Measurements from ENCODE around the gene CFAP410. TPM values are rescaled to one million over a fixed set of nuclear protein-coding genes. Genes with fewer than 3 reads are reported as not detected.
"Not testable (repeated sequence)": the region's sequence is repeated elsewhere in the genome, so short reads cannot be mapped to it uniquely, and the experiment has no call there.

Gene CFAP410
- total RNA-seq, 1 donor from 2014 or later = 15.2 TPM

DNA sequence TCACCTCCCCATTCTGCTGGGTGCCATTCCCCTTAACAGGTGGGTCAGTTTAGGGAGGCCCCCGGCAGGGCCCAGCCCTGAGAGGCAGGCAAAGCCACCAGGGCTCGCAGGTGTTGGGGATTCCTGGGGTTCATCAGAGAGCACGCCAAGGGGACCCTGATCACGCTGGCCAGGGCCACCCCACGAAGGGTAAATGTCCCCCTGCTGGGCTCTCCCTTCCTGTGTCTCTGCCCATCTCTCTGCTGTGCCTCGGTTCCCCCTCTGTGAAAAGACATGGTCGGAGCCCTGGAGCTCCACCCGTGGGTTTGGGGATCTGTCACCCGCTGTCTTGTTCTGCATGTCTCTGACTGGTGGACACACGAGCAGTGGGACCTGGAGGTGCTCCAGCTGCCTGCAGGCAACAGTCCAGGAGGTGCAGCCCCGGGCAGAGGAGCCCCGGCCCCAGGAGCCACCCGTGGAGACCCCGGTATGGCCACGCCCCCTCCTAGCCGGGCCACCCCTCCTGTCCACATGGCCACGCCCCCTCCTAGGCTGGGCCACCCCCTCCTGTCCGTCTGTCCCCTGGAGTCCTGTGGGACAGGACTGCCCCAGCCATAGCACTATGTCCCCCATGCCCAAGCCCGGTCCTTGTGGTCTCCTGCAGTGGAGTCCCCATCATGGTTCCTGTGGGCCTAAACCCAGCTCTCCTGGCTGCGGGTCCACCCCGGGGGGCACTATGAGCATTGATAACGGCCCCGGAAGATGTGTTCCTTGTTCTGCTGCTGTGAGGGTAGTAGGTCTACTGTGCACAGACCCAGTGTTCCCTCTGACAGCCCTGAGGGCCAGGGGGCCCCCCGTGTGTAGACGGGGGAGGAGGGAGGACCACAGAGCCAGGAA lies 47.0 kb downstream of the CFAP410 start:
- intact Hi-C loops (cut with micrococcal nuclease) = no loop called here
- no peaks in the 10 kb centered on the region for H3K9me3 Mint-ChIP-seq
- no peaks in the 10 kb centered on the region for H3K36me3 Mint-ChIP-seq (ENCODE audit: low read depth)
- no peaks in the 10 kb centered on the region for H3K27me3 Mint-ChIP-seq (ENCODE audit: low read depth)
- H3K27ac Mint-ChIP-seq = no peak overlapping the region
- no peaks in the 10 kb centered on the region for H3K4me1 Mint-ChIP-seq (ENCODE audit: low read depth)
- no peak for DNase-seq (ENCODE audit: low spot score)
- H3K4me3 Mint-ChIP-seq (ENCODE audit: low read depth) = peak overlapping the region; percentile 55

DNA sequence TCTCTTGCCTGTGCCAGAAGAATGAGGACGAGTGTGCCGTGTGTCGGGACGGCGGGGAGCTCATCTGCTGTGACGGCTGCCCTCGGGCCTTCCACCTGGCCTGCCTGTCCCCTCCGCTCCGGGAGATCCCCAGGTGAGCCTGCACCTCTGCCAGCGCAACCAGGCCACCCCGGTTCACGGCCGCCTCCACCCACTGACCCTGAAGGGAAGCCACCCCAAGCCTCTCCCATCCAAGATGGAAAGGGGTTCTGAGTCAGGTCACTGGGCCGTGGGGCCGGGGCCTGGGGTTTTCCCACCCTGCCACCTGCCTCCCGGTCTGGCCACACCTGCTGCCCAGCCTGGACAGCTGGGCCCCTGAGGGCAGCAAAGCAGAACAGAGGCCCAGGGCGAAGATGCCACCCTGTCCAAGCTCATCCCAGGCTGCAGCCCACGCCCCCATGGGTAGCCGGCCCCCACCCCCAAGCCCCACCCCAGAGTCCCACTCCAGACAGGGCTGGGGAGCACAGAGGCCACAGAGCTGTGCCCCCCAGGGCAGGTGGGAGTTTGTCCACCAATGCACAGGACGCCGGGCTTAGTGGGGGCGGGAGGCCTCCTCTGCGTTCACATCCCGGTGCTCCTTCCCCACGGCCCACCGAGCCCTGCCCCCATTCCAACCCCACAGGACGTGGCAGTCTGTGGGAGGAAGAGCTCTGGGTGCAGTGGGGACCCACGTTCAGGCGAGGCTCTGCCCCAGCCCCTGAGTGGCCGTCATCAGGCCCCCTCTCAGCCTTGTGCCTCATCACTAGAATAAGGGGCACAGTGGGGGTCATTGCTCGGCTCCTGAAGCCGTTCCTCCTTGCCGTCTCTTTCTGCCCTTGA lies 47.9 kb downstream of the CFAP410 start:
- no peak for DNase-seq (ENCODE audit: low spot score)
- intact Hi-C loops (cut with micrococcal nuclease) = no loop called here
- no peaks in the 10 kb centered on the region for H3K9me3 Mint-ChIP-seq

DNA sequence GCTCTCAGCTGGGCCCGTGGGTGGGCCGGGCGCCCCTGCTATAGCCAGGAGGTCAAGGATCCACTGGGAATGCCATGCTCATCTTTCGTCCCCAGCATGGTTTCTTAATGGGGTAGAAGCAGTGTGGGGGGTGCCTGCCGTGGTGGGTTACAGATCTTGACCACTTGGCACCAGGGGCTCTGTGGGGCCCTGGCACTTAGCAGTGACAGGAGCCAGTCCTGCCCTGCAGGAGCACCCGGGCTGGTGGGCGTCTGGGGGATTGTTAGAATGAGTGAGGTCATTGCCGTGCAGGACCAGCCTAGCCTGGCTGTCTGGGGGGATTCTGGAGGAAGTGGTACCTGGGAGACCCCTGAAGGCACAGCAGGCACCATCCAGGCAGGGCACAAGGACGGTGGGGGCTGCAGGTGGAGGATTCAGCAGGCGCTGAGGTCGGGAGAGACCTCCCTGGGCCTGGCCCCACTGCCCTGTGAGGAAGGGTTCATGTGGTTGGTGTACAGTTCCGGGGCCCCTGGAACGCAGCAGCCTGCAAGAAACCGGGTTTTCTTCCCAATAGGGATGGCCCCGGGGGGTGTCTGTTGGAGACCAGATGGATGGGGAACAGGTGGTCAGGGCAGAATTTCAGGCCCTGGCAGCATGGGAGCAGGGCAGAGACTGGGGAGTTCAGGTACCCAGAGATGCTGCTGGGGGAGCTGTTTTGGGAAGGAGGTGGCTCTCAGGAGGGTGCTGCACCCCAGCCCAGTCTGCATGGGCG lies 48.7 kb downstream of the CFAP410 start:
- Mint-ChIP-seq H3K4me1 (ENCODE audit: low read depth) (no peaks in the 10 kb centered on the region), H3K27ac (no peak overlapping the region), H3K4me3 (ENCODE audit: low read depth) (no peak overlapping the region), H3K9me3 (no peaks in the 10 kb centered on the region), H3K36me3 (ENCODE audit: low read depth) (no peaks in the 10 kb centered on the region), H3K27me3 (ENCODE audit: low read depth) (no peaks in the 10 kb centered on the region)
- intact Hi-C loops (cut with micrococcal nuclease) = no loop called here
- no peak for DNase-seq (ENCODE audit: low spot score)

More for the DNA sequence above, 47.9 kb downstream of the CFAP410 start:
- Mint-ChIP-seq H3K4me1 (ENCODE audit: low read depth) (no peaks in the 10 kb centered on the region), H3K27ac (no peak overlapping the region), H3K36me3 (ENCODE audit: low read depth) (no peaks in the 10 kb centered on the region), H3K4me3 (ENCODE audit: low read depth) (no peak overlapping the region), H3K27me3 (ENCODE audit: low read depth) (no peaks in the 10 kb centered on the region)

DNA sequence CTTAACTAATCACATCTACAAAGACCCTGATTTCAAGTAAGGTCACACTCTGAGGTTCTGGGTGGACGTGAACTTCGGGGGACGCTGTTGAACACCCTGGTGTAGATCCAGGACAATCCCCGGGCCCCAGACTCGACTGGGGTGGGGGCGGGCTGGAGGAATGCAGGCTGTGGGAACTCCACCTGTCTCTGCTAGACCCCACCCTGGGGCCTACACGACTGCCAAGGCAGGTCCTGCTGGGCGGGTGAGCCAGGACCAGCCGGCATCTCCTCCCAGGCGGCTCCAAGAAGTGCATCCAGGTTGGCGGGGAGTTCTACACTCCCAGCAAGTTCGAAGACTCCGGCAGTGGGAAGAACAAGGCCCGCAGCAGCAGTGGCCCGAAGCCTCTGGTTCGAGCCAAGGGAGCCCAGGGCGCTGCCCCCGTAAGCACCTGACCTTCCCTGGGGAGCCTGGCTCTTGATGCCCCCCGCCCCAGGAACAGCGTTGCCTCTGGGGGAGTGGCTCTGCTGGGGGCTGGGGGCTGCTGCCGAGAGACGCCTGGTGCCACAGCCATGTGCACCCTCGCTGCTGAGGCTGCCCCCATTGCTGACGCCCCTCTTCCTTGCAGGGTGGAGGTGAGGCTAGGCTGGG lies 49.7 kb downstream of the CFAP410 start:
- intact Hi-C loops (cut with micrococcal nuclease) = no loop called here
- H3K4me3 Mint-ChIP-seq (ENCODE audit: low read depth) = no peak overlapping the region
- no peak overlapping the region for H3K27ac Mint-ChIP-seq
- H3K4me1 Mint-ChIP-seq (ENCODE audit: low read depth) = no peaks in the 10 kb centered on the region
- no peaks in the 10 kb centered on the region for H3K36me3 Mint-ChIP-seq (ENCODE audit: low read depth)
- H3K27me3 Mint-ChIP-seq (ENCODE audit: low read depth) = no peaks in the 10 kb centered on the region
- DNase-seq (ENCODE audit: low spot score) = no peak
- no peaks in the 10 kb centered on the region for H3K9me3 Mint-ChIP-seq

DNA sequence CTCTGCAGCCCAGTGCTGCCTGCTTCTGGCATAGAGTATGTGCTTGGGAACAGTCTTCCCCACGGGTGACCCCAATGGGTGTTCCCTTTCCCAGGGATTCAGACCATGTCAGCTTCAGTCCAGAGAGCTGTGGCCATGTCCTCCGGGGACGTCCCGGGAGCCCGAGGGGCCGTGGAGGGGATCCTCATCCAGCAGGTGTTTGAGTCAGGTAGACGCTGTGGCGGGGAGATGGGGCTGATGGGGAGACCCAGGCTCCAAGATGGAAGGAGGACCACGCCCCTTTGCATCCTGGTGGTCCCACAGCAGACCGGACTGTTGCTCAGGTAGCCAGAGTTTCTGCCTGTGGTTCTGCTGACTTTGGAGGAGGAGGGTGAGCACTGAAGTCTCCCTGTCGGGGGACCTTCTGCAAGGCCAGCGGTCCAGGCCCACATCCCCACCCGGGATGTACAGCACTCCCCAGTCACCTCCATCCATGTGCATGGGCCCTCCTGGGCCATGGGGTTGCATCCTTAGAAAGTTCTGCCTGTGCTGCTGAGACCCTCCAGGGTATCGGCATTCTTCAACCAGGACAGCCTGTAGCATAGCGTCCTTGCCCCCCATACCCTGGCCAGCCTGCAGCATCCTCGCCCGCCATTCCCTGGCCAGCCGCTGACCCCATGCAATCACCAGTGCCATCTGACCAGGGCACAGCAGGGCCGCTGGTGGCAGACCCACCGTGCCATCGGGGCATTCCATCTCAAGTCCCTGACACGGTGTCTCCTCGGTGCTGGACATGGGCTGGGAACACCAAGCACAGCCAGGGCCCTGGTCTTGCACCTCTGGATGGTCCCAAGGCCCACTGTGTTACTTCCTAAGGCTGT lies 50.7 kb downstream of the CFAP410 start:
- no peaks in the 10 kb centered on the region for H3K4me1 Mint-ChIP-seq (ENCODE audit: low read depth)
- DNase-seq (ENCODE audit: low spot score) = no peak
- H3K9me3 Mint-ChIP-seq = no peaks in the 10 kb centered on the region
- peaks cover 3% of the 10 kb centered on the region for H3K27me3 Mint-ChIP-seq (ENCODE audit: low read depth)
- H3K36me3 Mint-ChIP-seq (ENCODE audit: low read depth) = no peaks in the 10 kb centered on the region
- no peak overlapping the region for H3K27ac Mint-ChIP-seq
- intact Hi-C loops (cut with micrococcal nuclease) = no loop called here
- H3K4me3 Mint-ChIP-seq (ENCODE audit: low read depth) = no peak overlapping the region

DNA sequence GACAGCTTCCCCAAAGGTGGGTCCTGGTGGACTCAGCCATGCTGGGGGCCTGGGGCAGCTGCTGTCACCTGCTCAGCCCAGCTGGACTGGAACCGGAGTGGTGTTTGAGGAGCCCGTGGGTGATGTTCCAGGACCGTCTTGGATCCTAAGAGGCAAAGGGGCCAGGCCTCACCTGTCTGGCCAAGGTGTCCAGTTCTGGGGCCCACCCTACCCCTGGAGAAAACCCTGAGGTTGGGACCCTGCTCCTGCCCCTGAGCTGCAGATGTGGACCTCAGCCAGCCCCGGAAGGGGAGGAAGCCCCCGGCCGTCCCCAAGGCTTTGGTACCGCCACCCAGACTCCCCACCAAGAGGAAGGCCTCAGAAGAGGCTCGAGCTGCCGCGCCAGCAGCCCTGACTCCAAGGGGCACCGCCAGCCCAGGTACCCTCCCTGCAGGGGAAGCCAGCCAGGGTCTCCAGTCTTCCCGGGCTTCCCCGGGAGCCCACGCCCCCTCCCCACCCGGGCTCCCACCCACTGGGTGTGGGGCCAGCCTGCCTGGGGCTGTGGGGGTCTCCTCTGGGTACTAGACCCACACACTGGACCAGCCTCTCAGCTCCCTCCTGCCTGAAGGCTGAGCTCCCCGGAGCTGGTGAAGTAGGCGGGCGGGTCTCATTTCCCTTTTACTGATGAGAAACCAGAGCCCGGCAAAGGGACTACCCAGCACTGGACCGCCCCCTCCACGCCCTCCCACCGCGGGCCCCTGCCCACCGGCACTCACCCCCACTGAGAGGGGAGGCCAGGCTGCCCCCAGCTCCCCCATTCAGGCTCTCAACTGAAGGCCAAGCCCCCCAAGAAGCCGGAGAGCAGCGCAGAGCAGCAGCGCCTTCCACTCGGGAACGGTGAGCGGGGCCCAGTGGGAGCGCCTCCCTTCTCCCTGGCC lies 52.2 kb downstream of the CFAP410 start:
- Mint-ChIP-seq H3K4me1 (ENCODE audit: low read depth) (no peaks in the 10 kb centered on the region), H3K27ac (no peak overlapping the region), H3K9me3 (no peaks in the 10 kb centered on the region), H3K4me3 (ENCODE audit: low read depth) (no peak overlapping the region), H3K36me3 (ENCODE audit: low read depth) (no peaks in the 10 kb centered on the region), H3K27me3 (ENCODE audit: low read depth) (peaks cover 3% of the 10 kb centered on the region)
- DNase-seq (ENCODE audit: low spot score) = no peak
- intact Hi-C loops (cut with micrococcal nuclease) = no loop called here

DNA sequence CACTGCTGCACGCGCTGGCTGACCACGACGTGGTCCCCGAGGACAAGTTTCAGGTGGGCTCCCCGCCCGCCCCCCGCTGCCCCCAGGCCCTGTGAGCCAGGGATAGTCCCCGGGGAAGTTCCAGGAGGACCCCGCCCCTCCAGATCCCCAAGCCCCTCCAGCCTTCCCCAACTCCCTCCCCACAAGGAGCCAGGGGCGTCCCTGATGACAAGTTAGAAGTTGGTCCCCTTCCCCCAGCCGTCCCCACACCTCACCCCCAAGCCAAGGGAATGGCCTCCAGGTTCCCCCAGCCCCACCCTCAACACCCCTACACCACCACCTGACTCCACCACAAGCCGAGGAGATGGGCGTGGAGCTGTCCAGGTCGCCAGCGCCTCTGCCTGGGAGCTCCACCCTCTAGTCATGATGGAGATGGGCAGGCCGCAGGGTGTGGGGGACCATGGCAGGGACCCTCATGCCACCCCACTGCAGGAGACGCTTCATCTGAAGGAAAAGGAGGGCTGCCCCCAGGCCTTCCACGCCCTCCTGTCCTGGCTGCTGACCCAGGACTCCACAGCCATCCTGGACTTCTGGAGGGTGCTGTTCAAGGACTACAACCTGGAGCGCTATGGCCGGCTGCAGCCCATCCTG lies 53.0 kb downstream of the CFAP410 start:
- Mint-ChIP-seq H3K4me3 (ENCODE audit: low read depth) (no peak overlapping the region), H3K9me3 (no peaks in the 10 kb centered on the region), H3K4me1 (ENCODE audit: low read depth) (no peaks in the 10 kb centered on the region), H3K27ac (no peak overlapping the region), H3K27me3 (ENCODE audit: low read depth) (peaks cover 3% of the 10 kb centered on the region), H3K36me3 (ENCODE audit: low read depth) (no peaks in the 10 kb centered on the region)
- DNase-seq (ENCODE audit: low spot score) = no peak
- intact Hi-C loops (cut with micrococcal nuclease) = no loop called here

DNA sequence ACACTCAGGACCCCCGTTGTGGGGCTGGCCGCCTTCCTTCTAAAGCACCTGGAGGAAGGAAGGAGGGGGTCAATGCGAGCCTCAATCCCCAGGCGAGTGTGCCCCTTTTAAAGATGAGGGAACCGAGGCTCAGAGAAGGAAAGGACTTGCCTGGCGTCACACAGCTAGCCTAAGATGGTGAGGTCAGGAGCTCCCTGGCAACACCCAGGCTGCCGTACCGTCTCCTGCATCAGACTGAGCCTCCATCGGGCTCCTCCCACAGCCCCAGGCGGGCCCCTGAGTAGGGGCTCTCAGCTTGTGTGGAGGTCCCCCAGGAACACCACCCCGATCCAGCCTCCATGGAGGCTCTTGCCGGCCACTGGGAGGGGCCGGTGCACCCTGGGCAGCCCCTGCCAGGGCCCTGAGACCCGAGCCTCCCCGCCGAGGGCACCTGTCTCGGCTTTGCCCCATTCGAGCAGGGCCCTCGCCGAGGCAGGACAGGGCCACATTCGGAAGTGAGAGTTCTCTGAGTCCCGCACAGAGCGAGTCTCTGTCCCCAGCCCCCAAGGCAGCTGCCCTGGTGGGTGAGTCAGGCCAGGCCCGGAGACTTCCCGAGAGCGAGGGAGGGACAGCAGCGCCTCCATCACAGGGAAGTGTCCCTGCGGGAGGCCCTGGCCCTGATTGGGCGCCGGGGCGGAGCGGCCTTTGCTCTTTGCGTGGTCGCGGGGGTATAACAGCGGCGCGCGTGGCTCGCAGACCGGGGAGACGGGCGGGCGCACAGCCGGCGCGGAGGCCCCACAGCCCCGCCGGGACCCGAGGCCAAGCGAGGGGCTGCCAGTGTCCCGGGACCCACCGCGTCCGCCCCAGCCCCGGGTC lies 53.8 kb downstream of the CFAP410 start, which contains the start of gene AIRE:
AIRE (plus strand) TSS at position 739 of the 855 bp plus-strand sequence. CDS start 131 bp downstream, outside the sequence.
- intact Hi-C loops (cut with micrococcal nuclease) = no loop called here
- H3K36me3 Mint-ChIP-seq (ENCODE audit: low read depth) = no peaks in the 10 kb centered on the region
- H3K4me1 Mint-ChIP-seq (ENCODE audit: low read depth) = no peaks in the 10 kb centered on the region
- H3K9me3 Mint-ChIP-seq = no peaks in the 10 kb centered on the region
- DNase-seq (ENCODE audit: low spot score) = no peak
- no peak within 1 kb of the TSS for H3K4me3 Mint-ChIP-seq (ENCODE audit: low read depth)
- H3K27me3 Mint-ChIP-seq (ENCODE audit: low read depth) = peaks cover 3% of the 10 kb centered on the region
- no peak within 1 kb of the TSS for H3K27ac Mint-ChIP-seq

DNA sequence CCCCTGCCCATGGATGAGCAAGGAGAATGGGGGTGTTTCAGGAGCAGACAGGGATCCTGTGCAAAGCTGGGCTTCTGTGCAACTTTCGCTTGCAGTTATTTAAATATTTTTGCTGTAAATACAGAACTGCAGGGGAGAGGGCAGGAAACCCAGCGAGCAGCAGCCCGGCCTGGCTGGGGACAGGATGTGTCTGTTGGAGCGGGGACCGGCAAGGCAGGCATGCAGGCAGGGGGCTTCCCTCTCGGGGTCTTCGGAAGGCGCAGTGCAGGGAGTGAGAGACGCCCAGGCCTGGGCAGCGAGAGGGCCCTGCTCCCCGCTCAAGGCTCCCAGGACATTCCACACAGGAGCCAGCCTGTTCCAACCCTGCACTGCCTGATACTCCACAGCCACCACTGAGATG lies 55.2 kb downstream of the CFAP410 start:
- H3K27me3 Mint-ChIP-seq (ENCODE audit: low read depth) = peaks cover 3% of the 10 kb centered on the region
- no peak overlapping the region for H3K27ac Mint-ChIP-seq
- intact Hi-C loops (cut with micrococcal nuclease) = no loop called here
- no peaks in the 10 kb centered on the region for H3K9me3 Mint-ChIP-seq
- no peaks in the 10 kb centered on the region for H3K36me3 Mint-ChIP-seq (ENCODE audit: low read depth)
- H3K4me1 Mint-ChIP-seq (ENCODE audit: low read depth) = no peaks in the 10 kb centered on the region
- no peak overlapping the region for H3K4me3 Mint-ChIP-seq (ENCODE audit: low read depth)
- DNase-seq (ENCODE audit: low spot score) = no peak

DNA sequence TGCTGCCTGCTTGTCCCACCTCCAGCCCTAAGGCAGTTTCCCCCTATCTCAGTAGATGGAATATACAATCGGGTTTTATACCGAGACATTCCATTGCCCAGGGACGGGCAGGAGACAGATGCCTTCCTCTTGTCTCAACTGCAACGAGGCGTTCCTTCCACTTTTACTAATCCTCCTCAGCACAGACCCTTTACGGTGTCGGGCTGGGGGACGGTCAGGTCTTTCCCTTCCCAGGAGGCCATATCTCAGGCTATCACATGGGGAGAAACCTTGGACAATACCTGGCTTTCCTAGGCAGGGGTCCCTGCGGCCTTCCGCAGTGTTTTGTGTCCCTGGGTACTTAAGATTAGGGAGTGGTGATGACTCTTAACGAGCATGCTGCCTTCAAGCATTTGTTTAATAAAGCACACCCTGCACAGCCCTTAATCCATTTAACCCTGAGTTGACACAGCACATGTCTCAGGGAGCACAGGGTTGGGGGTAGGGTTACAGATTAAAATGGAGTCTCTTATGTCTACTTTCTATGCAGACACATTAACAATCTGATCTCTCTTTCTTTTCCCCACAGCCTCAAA lies 55.9 kb downstream of the CFAP410 start:
- DNase-seq (ENCODE audit: low spot score); intact Hi-C loops (cut with micrococcal nuclease); H3K9me3 Mint-ChIP-seq; H3K27ac Mint-ChIP-seq; H3K27me3 Mint-ChIP-seq (ENCODE audit: low read depth); H3K36me3 Mint-ChIP-seq (ENCODE audit: low read depth); H3K4me1 Mint-ChIP-seq (ENCODE audit: low read depth); H3K4me3 Mint-ChIP-seq (ENCODE audit: low read depth): not testable (repeated sequence)

Data from activated T-helper 2 cell treated with anti-CD3 and anti-CD28 coated beads, Interferon-gamma antibody, Interleukin-2, Interleukin-4, amounts not matched to agents 10 μg/mL and 5 μg/mL and 100 μg/mL, durations not matched to agents 14 hours and 24 hours and 36 hours (primary cell).